ENCODE measurements around the gene NFIL3. TPM values are rescaled to one million over a fixed set of nuclear protein-coding genes. Genes with fewer than 3 reads are reported as not detected.

Gene NFIL3
- total and polyA plus RNA-seq, 2 experiments from 2014 or later: 4.1 to 7.5 TPM

GRCh38 chr9:91412941-91413340 lies 10.7 kb downstream of the NFIL3 start (continued):
- no peak for TF ChIP-seq EZH2 (IDR thresholded peaks at IDR 0.05; ENCODE audit: low read depth, unreplicated experiment)
- TF ChIP-seq EZH2phosphoT487 (IDR thresholded peaks at IDR 0.05; ENCODE audit: unreplicated experiment): no peak

GRCh38 chr9:91411096-91411771 lies 12.4 kb downstream of the NFIL3 start:
- Histone ChIP-seq H3K36me3 (ENCODE audit: insufficient read depth) (no peaks in the 10 kb centered on the region), H3K4me3 (no peak overlapping the region), H3K27me3 (ENCODE audit: insufficient read depth) (no peaks in the 10 kb centered on the region), H4K20me1 (replicated peaks; ENCODE audit: insufficient read depth) (no peaks in the 10 kb centered on the region; the same call in 1 of the 2 replicates), H3K9me2 (ENCODE audit: insufficient read depth) (no peaks in the 10 kb centered on the region), H3K4me1 (ENCODE audit: insufficient read depth) (no peaks in the 10 kb centered on the region), H3K4me2 (no peak overlapping the region), H2AFZ (no peak overlapping the region), H3F3A (replicated peaks; ENCODE audit: low read depth) (no peaks in the 10 kb centered on the region), H3K27ac (ENCODE audit: low read depth) (no peak overlapping the region), H3K79me2 (replicated peaks; ENCODE audit: insufficient read depth) (peaks cover 34% of the 10 kb centered on the region)
- peaks cover 2% of the 10 kb centered on the region for H3K27me3 Mint-ChIP-seq (ENCODE audit: insufficient read depth, low read depth, poor library complexity)
- H3K4me1 Mint-ChIP-seq: no peaks in the 10 kb centered on the region
- no peaks in the 10 kb centered on the region for H3K9me3 Mint-ChIP-seq
- H3K4me3 Mint-ChIP-seq: no peak overlapping the region
- H3K27ac Mint-ChIP-seq: no peak overlapping the region
- DNase-seq (ENCODE audit: low spot score) (no peak), ATAC-seq (no peak)
- H3K36me3 Mint-ChIP-seq (ENCODE audit: low read depth): peaks cover 17% of the 10 kb centered on the region; the same call in 2 of the 3 replicates
- no peak for TF ChIP-seq EZH2phosphoT487 (IDR thresholded peaks at IDR 0.05; ENCODE audit: unreplicated experiment)
- no peak for TF ChIP-seq NANOG (IDR thresholded peaks at IDR 0.05; ENCODE audit: borderline replicate concordance)
- no peak for TF ChIP-seq JUNB (IDR thresholded peaks at IDR 0.05; ENCODE audit: unreplicated experiment)
- no peak for TF ChIP-seq POLR2AphosphoS5 (IDR thresholded peaks at IDR 0.05; ENCODE audit: low read depth)
- no peak for TF ChIP-seq CTCF (conservative IDR thresholded peaks at IDR 0.05; ENCODE audit: low read depth in 2 of 2)
- TF ChIP-seq CREB1 (CRISPR knock-in tag; IDR thresholded peaks at IDR 0.05; ENCODE audit: low read depth): no peak
- TF ChIP-seq STAT1 (IDR thresholded peaks at IDR 0.05; ENCODE audit: unreplicated experiment): no peak
- no peak for TF ChIP-seq ZNF462 (CRISPR knock-in tag; IDR thresholded peaks at IDR 0.05)
- no peak for TF ChIP-seq ZNF114 (CRISPR knock-in tag; IDR thresholded peaks at IDR 0.05)
- TF ChIP-seq EZH2 (IDR thresholded peaks at IDR 0.05; ENCODE audit: low read depth, unreplicated experiment): no peak
- TF ChIP-seq ETS1 (IDR thresholded peaks at IDR 0.05): no peak
- no peak for TF ChIP-seq REST (IDR thresholded peaks at IDR 0.05; ENCODE audit: unreplicated experiment)

All from GM23338 (cell line).